Renal cortex interstitium (tissue), 11 donors: ENCODE results near the gene KRT77. TPM values are rescaled to one million over a fixed set of nuclear protein-coding genes. Genes with fewer than 3 reads are reported as not detected.
"Not testable (repeated sequence)": the region's sequence is repeated elsewhere in the genome, so short reads cannot be mapped to it uniquely, and the experiment has no call there.

Experiments
- DNase-seq, 11 donors: peaks; one replicate each; pipeline ENCODE4 v3.0.0-alpha.2; 2013; ENCODE audit warnings: low read depth in 9 of 11, low spot score in 4 of 11; ENCODE audit errors: extremely low read depth in 1 of 11
- polyA plus RNA-seq, 3 donors: library from polyadenylated mRNA; unstranded; fragments of 120-200 nt; gene quantifications; one replicate each; pipeline ENCODE4 v1.2.1, GENCODE V29; 2013; ENCODE audit not compliant: insufficient read length in 3 of 3

The KRT77 gene
- polyA plus RNA-seq, 3 donors = not detected

GRCh38 chr12:52682938-52683574 lies 20.3 kb downstream of the KRT77 start:
- no peak for DNase-seq

GRCh38 chr12:52682381-52682660 lies 21.0 kb downstream of the KRT77 start:
- DNase-seq = no peak

- DNase-seq = no peak
Measured at GRCh38 chr12:52681526-52682380, 21.6 kb downstream of the KRT77 start.

GRCh38 chr12:52680363-52680762 lies 23.0 kb downstream of the KRT77 start, which contains the start of gene KRT1:
TSS of gene KRT1 (minus strand) at chr12:52680407. CDS start at chr12:52680348, 59 bp downstream.
- no peak for DNase-seq

GRCh38 chr12:52679875-52680274 lies 23.4 kb downstream of the KRT77 start:
- DNase-seq = no peak

GRCh38 chr12:52677671-52678070 lies 25.7 kb downstream of the KRT77 start:
- DNase-seq = no peak

GRCh38 chr12:52677126-52677525 lies 26.2 kb downstream of the KRT77 start:
- no peak for DNase-seq

- no peak for DNase-seq
Measured at GRCh38 chr12:52676163-52676562, 27.2 kb downstream of the KRT77 start.

- no peak for DNase-seq
Measured at GRCh38 chr12:52675301-52675701, 28.0 kb downstream of the KRT77 start.

- no peak for DNase-seq
Measured at GRCh38 chr12:52674433-52674775, 28.9 kb downstream of the KRT77 start.

GRCh38 chr12:52673713-52674432 lies 29.5 kb downstream of the KRT77 start:
- DNase-seq = no peak

GRCh38 chr12:52673217-52673616 lies 30.1 kb downstream of the KRT77 start:
- DNase-seq = no peak

- no peak for DNase-seq
Measured at GRCh38 chr12:52672321-52672933, 30.9 kb downstream of the KRT77 start.

- no peak for DNase-seq
Measured at GRCh38 chr12:52670961-52671360, 32.4 kb downstream of the KRT77 start.

GRCh38 chr12:52670506-52670905 lies 32.8 kb downstream of the KRT77 start:
- no peak for DNase-seq

- DNase-seq = not testable (repeated sequence)
Measured at GRCh38 chr12:52669941-52670340, 33.4 kb downstream of the KRT77 start.

- DNase-seq = no peak
Measured at GRCh38 chr12:52669426-52669825, 33.9 kb downstream of the KRT77 start.

GRCh38 chr12:52667931-52668330 lies 35.4 kb downstream of the KRT77 start:
- DNase-seq = no peak

GRCh38 chr12:52667509-52667908 lies 35.8 kb downstream of the KRT77 start:
- DNase-seq = no peak

GRCh38 chr12:52666471-52666870 lies 36.9 kb downstream of the KRT77 start:
- DNase-seq = no peak
